Fibroblast of lung (primary cell): ENCODE measurements around the gene LIPF. TPM values are rescaled to one million over a fixed set of nuclear protein-coding genes. Genes with fewer than 3 reads are reported as not detected.

Source experiments
- DNase-seq, 2 donors: peaks; one replicate each; pipeline versions ENCODE4 v3.0.0 to v3.0.0-alpha.2; 2010; ENCODE audit warnings: low read depth in 2 of 2
- H2AFZ ChIP-seq: 2 replicates; pipeline ENCODE4 v1.5.1; 2012; ENCODE audit warnings: low read length, control low read depth, inconsistent platforms
- H3K27ac ChIP-seq: 2 replicates; pipeline ENCODE4 v1.5.1; 2011; ENCODE audit warnings: low read length, control low read depth; ENCODE audit not compliant: insufficient read depth
- H3K27me3 ChIP-seq: 2 replicates; pipeline ENCODE4 v1.5.1; 2011; ENCODE audit warnings: mild to moderate bottlenecking, low read length; ENCODE audit not compliant: control insufficient read depth, insufficient read depth
- H3K36me3 ChIP-seq: 2 replicates; pipeline ENCODE4 v1.5.1; 2011; ENCODE audit warnings: low read length; ENCODE audit not compliant: control insufficient read depth, insufficient read depth
- H3K4me1 ChIP-seq: 2 replicates; pipeline ENCODE4 v1.5.1; 2011; ENCODE audit warnings: low read length; ENCODE audit not compliant: control insufficient read depth, insufficient read depth; ENCODE audit errors: extremely low read depth
- H3K4me2 ChIP-seq: 2 replicates; pipeline ENCODE4 v1.5.1; 2011; ENCODE audit warnings: low read length, control low read depth; ENCODE audit not compliant: insufficient read depth; ENCODE audit errors: extremely low read depth
- H3K4me3 ChIP-seq, 4 experiments: fragments of 200-600 bp in 1 of 4; sonication (generic) in 1 of 4; replicated peaks in 1 of 4; 2 replicates each; pipeline ENCODE4 v1.5.1; 2011 to 2016; ENCODE audit warnings: low read length in 4 of 4, low read depth in 3 of 4, mild to moderate bottlenecking in 3 of 4, control low read depth in 2 of 4, inconsistent platforms in 1 of 4, mixed read lengths in 1 of 4; ENCODE audit not compliant: insufficient read depth in 1 of 4; ENCODE audit errors: control extremely low read depth in 1 of 4
- H3K79me2 ChIP-seq: 2 replicates; pipeline ENCODE4 v1.5.1; 2012; ENCODE audit warnings: mild to moderate bottlenecking, low read length, inconsistent platforms; ENCODE audit not compliant: control insufficient read depth, insufficient read depth
- H3K9ac ChIP-seq: 2 replicates; pipeline ENCODE4 v1.5.1; 2011; ENCODE audit warnings: mild to moderate bottlenecking, low read length, control low read depth; ENCODE audit not compliant: insufficient read depth
- H3K9me3 ChIP-seq: 2 replicates; pipeline ENCODE4 v1.5.1; 2012; ENCODE audit warnings: low read depth, low read length; ENCODE audit not compliant: control insufficient read depth, insufficient read depth
- H4K20me1 ChIP-seq: 2 replicates; pipeline ENCODE4 v1.5.1; 2011; ENCODE audit warnings: low read length; ENCODE audit not compliant: control insufficient read depth, insufficient read depth; ENCODE audit errors: extremely low read depth
- EZH2 ChIP-seq: IDR thresholded peaks from 2 replicates; pipeline ENCODE4 v1.5.1; 2012; ENCODE audit warnings: low read length, control low read depth, mild to moderate bottlenecking; ENCODE audit errors: missing control alignments
- polyA plus RNA-seq, 2 donors: library from polyadenylated mRNA; depleted of rRNA in 1 of 2; stranded (reverse) in 1 of 2; unstranded in 1 of 2; fragments of >200 nt; gene quantifications; 2 replicates each; pipeline ENCODE4 v1.2.1, GENCODE V29; 2011 to 2012; ENCODE audit warnings: missing spikeins in 1 of 2
- total RNA-seq: library from RNA; depleted of rRNA; stranded (reverse); fragments of >200 nt; gene quantifications from 2 replicates; pipeline ENCODE4 v1.2.1, GENCODE V29; 2014
- TF ChIP-seq, protein P1 (sequence below), 2 donors: IDR thresholded peaks in 1 of 2; conservative IDR thresholded peaks in 1 of 2; 1 replicate in 1 of 2; 2 replicates in 1 of 2; pipeline ENCODE4 v1.5.1; 2011 to 2012; ENCODE audit warnings: low read length in 2 of 2, control low read depth in 1 of 2, inconsistent platforms in 1 of 2, low read depth in 1 of 2, mild to moderate bottlenecking in 1 of 2

LIPF gene
- total and polyA plus RNA-seq, 2 donors (not counting 1 experiment from before 2014, with no cell fraction given) = 0.05 TPM; not detected in 1

DNA sequence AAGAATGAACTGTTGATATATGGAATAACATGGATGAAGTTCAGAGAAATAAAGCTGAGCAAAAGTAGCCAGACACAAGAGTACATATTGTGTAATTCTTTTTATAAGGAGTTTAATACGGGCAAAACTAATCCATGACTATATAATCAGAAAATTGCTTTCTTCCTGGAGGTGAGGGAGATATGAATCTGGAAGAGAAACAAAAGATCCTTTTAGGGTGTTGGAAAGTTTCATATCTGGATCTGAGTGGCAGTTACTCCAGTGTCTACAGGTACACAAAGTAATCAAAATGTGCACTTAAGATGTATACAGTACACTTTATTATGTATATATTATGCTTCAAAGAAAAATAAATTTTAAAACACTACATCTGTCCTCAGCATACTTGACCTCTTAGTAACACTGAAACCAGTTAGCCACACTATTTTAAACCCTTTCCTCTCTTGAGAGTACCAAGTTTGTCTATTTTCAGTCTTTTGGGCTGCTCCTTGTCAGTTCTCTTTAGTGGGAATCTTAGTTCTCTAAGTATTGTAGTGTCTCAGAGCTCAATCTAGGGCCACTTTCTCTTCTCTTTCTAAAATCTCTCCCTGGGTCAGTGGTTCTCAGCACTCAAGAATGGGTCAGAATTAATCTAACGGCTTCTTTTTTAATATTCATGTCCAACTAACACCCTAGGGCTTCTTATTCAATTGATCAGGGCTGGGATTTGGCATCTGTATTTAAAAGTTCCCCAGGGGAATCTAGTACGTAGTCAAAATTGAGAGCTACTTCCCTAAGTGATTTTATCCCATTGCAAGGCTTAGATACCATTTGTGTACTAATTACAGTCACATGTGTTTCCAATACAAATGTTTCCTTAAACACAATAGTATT is 4.3 kb upstream of the LIPF start:
- no peaks in the 10 kb centered on the region for H3K9me3 ChIP-seq
- no peaks in the 10 kb centered on the region for H3K79me2 ChIP-seq
- no peaks in the 10 kb centered on the region for H3K27me3 ChIP-seq
- peak; percentile 32 to 48 for DNase-seq
- no peak overlapping the region for H3K4me3 ChIP-seq
- no peak for TF ChIP-seq EZH2
- TF ChIP-seq, protein P1, sequence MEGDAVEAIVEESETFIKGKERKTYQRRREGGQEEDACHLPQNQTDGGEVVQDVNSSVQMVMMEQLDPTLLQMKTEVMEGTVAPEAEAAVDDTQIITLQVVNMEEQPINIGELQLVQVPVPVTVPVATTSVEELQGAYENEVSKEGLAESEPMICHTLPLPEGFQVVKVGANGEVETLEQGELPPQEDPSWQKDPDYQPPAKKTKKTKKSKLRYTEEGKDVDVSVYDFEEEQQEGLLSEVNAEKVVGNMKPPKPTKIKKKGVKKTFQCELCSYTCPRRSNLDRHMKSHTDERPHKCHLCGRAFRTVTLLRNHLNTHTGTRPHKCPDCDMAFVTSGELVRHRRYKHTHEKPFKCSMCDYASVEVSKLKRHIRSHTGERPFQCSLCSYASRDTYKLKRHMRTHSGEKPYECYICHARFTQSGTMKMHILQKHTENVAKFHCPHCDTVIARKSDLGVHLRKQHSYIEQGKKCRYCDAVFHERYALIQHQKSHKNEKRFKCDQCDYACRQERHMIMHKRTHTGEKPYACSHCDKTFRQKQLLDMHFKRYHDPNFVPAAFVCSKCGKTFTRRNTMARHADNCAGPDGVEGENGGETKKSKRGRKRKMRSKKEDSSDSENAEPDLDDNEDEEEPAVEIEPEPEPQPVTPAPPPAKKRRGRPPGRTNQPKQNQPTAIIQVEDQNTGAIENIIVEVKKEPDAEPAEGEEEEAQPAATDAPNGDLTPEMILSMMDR (conservative IDR thresholded peaks at IDR 0.05 in 1 of 2, IDR thresholded peaks at IDR 0.05 in 1 of 2; ENCODE audit: low read depth in 1 of 2, low read length in 2 of 2) = no peak
- no peak overlapping the region for H3K9ac ChIP-seq
- no peaks in the 10 kb centered on the region for H4K20me1 ChIP-seq
- H3K27ac ChIP-seq = no peak overlapping the region
- H3K4me2 ChIP-seq = peak overlapping the region; percentile 54
- peaks cover 6% of the 10 kb centered on the region for H3K4me1 ChIP-seq
- peak overlapping the region; percentile 21 for H2AFZ ChIP-seq
- H3K36me3 ChIP-seq = no peaks in the 10 kb centered on the region

DNA sequence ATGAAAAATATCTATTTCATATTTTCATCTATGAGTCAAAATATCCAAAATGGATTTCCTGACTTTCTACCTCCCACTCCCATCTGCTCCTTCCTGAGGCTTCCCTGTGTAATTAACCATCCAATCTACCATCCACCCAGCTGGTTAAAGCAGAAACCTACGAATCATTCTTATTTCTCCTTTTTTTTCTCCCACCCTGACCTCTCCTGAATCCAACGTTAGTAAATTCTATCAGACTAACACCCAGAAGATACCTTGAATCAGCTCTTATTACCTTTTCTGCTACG is 3.7 kb upstream of the LIPF start:
- no peak overlapping the region for H3K27ac ChIP-seq
- H3K4me1 ChIP-seq = peaks cover 6% of the 10 kb centered on the region
- H3K36me3 ChIP-seq = no peaks in the 10 kb centered on the region
- no peak for TF ChIP-seq EZH2
- TF ChIP-seq, protein P1 (conservative IDR thresholded peaks at IDR 0.05 in 1 of 2, IDR thresholded peaks at IDR 0.05 in 1 of 2; ENCODE audit: low read depth in 1 of 2, low read length in 2 of 2) = no peak
- H3K79me2 ChIP-seq = no peaks in the 10 kb centered on the region
- DNase-seq = peak in 1 of 2 donors; percentile 30
- H3K4me2 ChIP-seq = no peak overlapping the region
- H3K9ac ChIP-seq = no peak overlapping the region
- no peaks in the 10 kb centered on the region for H3K9me3 ChIP-seq
- H4K20me1 ChIP-seq = no peaks in the 10 kb centered on the region
- H3K27me3 ChIP-seq = no peaks in the 10 kb centered on the region
- H3K4me3 ChIP-seq = no peak overlapping the region
- no peak overlapping the region for H2AFZ ChIP-seq

DNA sequence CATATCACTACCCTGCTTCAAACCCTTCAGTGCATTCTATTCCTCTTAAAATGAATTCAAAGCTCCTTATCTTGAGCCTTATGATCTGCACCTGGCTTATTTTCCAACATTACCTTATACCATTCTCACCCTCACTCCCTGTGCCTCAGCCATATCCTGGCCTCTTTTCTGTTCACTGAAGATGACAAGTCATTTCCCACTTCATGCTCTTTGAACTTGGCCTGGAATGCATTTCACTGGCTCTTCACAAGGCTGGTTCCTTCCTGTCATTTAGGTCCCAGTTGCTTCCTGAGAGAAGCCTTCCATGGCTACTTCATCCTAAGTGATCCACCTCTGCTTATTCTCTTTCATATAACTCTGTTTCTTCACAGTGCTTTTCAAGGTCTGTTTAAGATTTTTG is 3.2 kb upstream of the LIPF start:
- no peak for DNase-seq
- H3K4me2 ChIP-seq = no peak overlapping the region

More for the DNA sequence above, 3.2 kb upstream of the LIPF start:
- TF ChIP-seq EZH2 = no peak
- TF ChIP-seq, protein P1 (conservative IDR thresholded peaks at IDR 0.05 in 1 of 2, IDR thresholded peaks at IDR 0.05 in 1 of 2; ENCODE audit: low read depth in 1 of 2, low read length in 2 of 2) = no peak
- H3K9me3 ChIP-seq = no peaks in the 10 kb centered on the region
- no peaks in the 10 kb centered on the region for H3K27me3 ChIP-seq
- no peak overlapping the region for H3K9ac ChIP-seq
- peak overlapping the region; percentile 61 for H2AFZ ChIP-seq
- H3K36me3 ChIP-seq = no peaks in the 10 kb centered on the region
- H3K79me2 ChIP-seq = no peaks in the 10 kb centered on the region
- H3K27ac ChIP-seq = no peak overlapping the region
- H4K20me1 ChIP-seq = no peaks in the 10 kb centered on the region
- H3K4me1 ChIP-seq = peaks cover 6% of the 10 kb centered on the region
- no peak overlapping the region for H3K4me3 ChIP-seq
